ENCODE data around the gene LBR.

LBR gene

GRCh38 chr1:225428881-225429455, 1.1 kb upstream of the LBR start:
- H3K36me3 ChIP-seq (ENCODE audit: control insufficient read depth, insufficient read depth, low read length), result no peaks in the 10 kb centered on the region
- H3K4me3 ChIP-seq (ENCODE audit: insufficient read depth, low read depth, low read length), result peak overlapping the region; percentile 77
- H3K27me3 ChIP-seq (ENCODE audit: control insufficient read depth, insufficient read depth, low read length, poor library complexity, severe bottlenecking), result no peaks in the 10 kb centered on the region
- 30 to 32% methylated on average over 6 of the region's 7 CpGs for WGBS, 2 experiments
- no peaks in the 10 kb centered on the region for H3K9me3 ChIP-seq (ENCODE audit: control insufficient read depth, low read length)
- H3K27ac ChIP-seq (ENCODE audit: insufficient read depth, low read depth, low read length, poor library complexity, severe bottlenecking), result no peak overlapping the region
- peaks cover 13% of the 10 kb centered on the region for H3K4me1 ChIP-seq (ENCODE audit: control insufficient read depth, insufficient read depth, low read length)

- Histone ChIP-seq H3K27me3 (ENCODE audit: control insufficient read depth, insufficient read depth, low read length, poor library complexity, severe bottlenecking) (no peaks in the 10 kb centered on the region), H3K9me3 (ENCODE audit: control insufficient read depth, low read length) (no peaks in the 10 kb centered on the region), H3K36me3 (ENCODE audit: control insufficient read depth, insufficient read depth, low read length) (no peaks in the 10 kb centered on the region), H3K4me3 (ENCODE audit: insufficient read depth, low read depth, low read length) (peak overlapping the region; percentile 77), H3K4me1 (ENCODE audit: control insufficient read depth, insufficient read depth, low read length) (peaks cover 13% of the 10 kb centered on the region), H3K27ac (ENCODE audit: insufficient read depth, low read depth, low read length, poor library complexity, severe bottlenecking) (peak overlapping the region; percentile 93)
- 0% methylated on average over 81 of the region's 81 CpGs for WGBS, 2 experiments
Observed at GRCh38 chr1:225428068-225428880, 436 bp upstream of the LBR start.

GRCh38 chr1:225426395-225427234, 1.2 kb downstream of the LBR start:
- Histone ChIP-seq H3K4me1 (ENCODE audit: control insufficient read depth, insufficient read depth, low read length) (peaks cover 13% of the 10 kb centered on the region), H3K36me3 (ENCODE audit: control insufficient read depth, insufficient read depth, low read length) (no peaks in the 10 kb centered on the region), H3K27ac (ENCODE audit: insufficient read depth, low read depth, low read length, poor library complexity, severe bottlenecking) (no peak overlapping the region), H3K4me3 (ENCODE audit: insufficient read depth, low read depth, low read length) (peak overlapping the region; percentile 77), H3K9me3 (ENCODE audit: control insufficient read depth, low read length) (no peaks in the 10 kb centered on the region), H3K27me3 (ENCODE audit: control insufficient read depth, insufficient read depth, low read length, poor library complexity, severe bottlenecking) (no peaks in the 10 kb centered on the region)
- 3 to 4% methylated on average over 36 of the region's 36 CpGs for WGBS, 2 experiments

DNA sequence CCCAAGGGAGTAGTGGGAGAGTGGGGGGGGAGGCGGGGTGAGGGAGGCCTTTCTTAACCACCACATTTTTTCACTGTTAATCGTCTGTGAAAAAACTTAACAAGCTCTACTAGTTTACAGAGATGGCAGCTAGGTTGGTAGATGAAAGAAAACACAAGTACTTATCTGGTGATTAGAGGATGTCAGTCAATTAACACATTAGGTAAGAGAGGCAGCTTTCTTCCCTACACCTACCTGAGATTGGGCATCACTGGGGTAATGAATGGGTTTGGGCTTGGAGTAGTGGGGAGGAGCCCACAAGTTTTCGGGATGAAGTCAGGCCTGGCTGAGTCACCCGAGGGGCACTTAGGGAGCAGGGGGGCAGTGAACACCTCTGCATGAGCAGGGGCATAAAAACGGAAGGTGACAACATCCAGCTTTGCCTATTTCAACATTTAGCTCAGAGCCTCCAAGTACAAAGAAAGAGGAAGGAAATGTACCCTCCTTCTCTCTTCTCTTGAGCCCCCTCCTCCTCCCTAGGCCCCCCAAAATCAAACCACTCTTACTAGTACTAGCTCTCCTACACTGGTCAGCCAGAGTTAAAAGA, 2.5 kb downstream of the LBR start:
- 27 to 72% methylated on average over 4 to 5 of the region's 5 CpGs for WGBS, 2 experiments
- Histone ChIP-seq H3K4me3 (ENCODE audit: insufficient read depth, low read depth, low read length) (no peak overlapping the region), H3K9me3 (ENCODE audit: control insufficient read depth, low read length) (no peaks in the 10 kb centered on the region), H3K27ac (ENCODE audit: insufficient read depth, low read depth, low read length, poor library complexity, severe bottlenecking) (no peak overlapping the region), H3K36me3 (ENCODE audit: control insufficient read depth, insufficient read depth, low read length) (peaks cover 2% of the 10 kb centered on the region), H3K4me1 (ENCODE audit: control insufficient read depth, insufficient read depth, low read length) (peaks cover 13% of the 10 kb centered on the region), H3K27me3 (ENCODE audit: control insufficient read depth, insufficient read depth, low read length, poor library complexity, severe bottlenecking) (no peaks in the 10 kb centered on the region)

GRCh38 chr1:225424562-225425200, 3.2 kb downstream of the LBR start:
- no peaks in the 10 kb centered on the region for H3K27me3 ChIP-seq (ENCODE audit: control insufficient read depth, insufficient read depth, low read length, poor library complexity, severe bottlenecking)
- H3K27ac ChIP-seq (ENCODE audit: insufficient read depth, low read depth, low read length, poor library complexity, severe bottlenecking), result no peak overlapping the region
- H3K4me3 ChIP-seq (ENCODE audit: insufficient read depth, low read depth, low read length), result no peak overlapping the region
- peaks cover 8% of the 10 kb centered on the region for H3K36me3 ChIP-seq (ENCODE audit: control insufficient read depth, insufficient read depth, low read length)
- H3K9me3 ChIP-seq (ENCODE audit: control insufficient read depth, low read length), result no peaks in the 10 kb centered on the region
- WGBS, 2 experiments, result 76 to 84% methylated on average over 6 of the region's 6 CpGs
- H3K4me1 ChIP-seq (ENCODE audit: control insufficient read depth, insufficient read depth, low read length), result peaks cover 13% of the 10 kb centered on the region

DNA sequence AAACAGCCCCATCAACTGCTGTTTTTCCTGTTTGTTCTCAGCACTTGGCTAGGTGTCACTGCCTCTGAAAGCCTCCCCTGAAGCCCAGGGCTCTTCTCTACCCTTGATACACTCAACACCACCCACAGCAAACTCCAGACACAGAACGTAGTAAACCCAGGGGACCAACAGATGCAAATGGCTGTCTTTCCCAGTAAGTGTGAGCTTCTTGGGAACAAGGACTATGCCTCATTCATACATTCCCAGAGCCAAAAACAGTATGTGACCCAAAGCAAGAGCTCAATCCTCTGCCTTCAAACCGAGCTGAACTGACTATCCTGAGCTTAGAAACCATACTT, 4.4 kb downstream of the LBR start:
- no peak overlapping the region for H3K4me3 ChIP-seq (ENCODE audit: insufficient read depth, low read depth, low read length)
- no peaks in the 10 kb centered on the region for H3K9me3 ChIP-seq (ENCODE audit: control insufficient read depth, low read length)
- H3K27me3 ChIP-seq (ENCODE audit: control insufficient read depth, insufficient read depth, low read length, poor library complexity, severe bottlenecking), result no peaks in the 10 kb centered on the region
- peaks cover 18% of the 10 kb centered on the region for H3K36me3 ChIP-seq (ENCODE audit: control insufficient read depth, insufficient read depth, low read length)
- peaks cover 13% of the 10 kb centered on the region for H3K4me1 ChIP-seq (ENCODE audit: control insufficient read depth, insufficient read depth, low read length)
- H3K27ac ChIP-seq (ENCODE audit: insufficient read depth, low read depth, low read length, poor library complexity, severe bottlenecking), result no peak overlapping the region
- 74 to 80% methylated on average over 2 of the region's 2 CpGs for WGBS, 2 experiments

DNA sequence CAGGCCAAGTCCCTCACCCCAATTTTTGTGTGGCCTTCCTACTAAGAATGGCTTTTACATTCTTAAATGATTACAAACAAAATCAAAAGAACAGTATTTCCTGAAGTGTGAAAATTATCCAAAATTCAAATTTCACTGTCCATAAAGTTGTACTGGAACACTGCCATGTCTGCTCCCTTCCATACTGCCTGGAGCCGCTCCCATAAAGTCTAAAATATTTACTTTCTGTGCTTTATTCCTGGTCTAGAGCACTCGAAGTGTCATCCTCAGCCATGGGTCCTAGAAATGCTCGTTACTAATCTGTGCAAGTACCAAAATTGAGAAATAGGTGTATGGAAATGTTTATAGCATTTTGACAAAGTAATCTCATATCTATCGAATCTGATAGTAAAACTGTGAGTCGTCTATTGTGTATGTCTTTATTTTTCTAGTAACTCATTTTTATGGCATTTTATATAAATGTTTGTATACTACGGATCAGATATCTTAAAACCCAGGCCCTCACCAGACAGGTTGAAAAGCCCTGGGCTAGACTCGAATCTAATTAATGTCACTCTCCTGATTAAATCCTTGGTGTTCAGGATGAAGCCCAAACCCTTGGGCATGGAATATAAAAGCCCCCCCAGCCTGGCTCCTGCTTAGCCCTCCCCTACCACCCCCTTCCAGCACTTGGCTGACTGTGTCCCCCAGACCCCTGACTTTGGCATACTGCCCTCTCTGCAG, 4.9 kb downstream of the LBR start:
- no peaks in the 10 kb centered on the region for H3K27me3 ChIP-seq (ENCODE audit: control insufficient read depth, insufficient read depth, low read length, poor library complexity, severe bottlenecking)
- H3K4me3 ChIP-seq (ENCODE audit: insufficient read depth, low read depth, low read length), result no peak overlapping the region
- H3K27ac ChIP-seq (ENCODE audit: insufficient read depth, low read depth, low read length, poor library complexity, severe bottlenecking), result no peak overlapping the region
- H3K36me3 ChIP-seq (ENCODE audit: control insufficient read depth, insufficient read depth, low read length), result peaks cover 19% of the 10 kb centered on the region
- WGBS, 2 experiments, result 88% methylated on average over 6 to 7 of the region's 7 CpGs
- H3K9me3 ChIP-seq (ENCODE audit: control insufficient read depth, low read length), result no peaks in the 10 kb centered on the region
- peaks cover 13% of the 10 kb centered on the region for H3K4me1 ChIP-seq (ENCODE audit: control insufficient read depth, insufficient read depth, low read length)

GRCh38 chr1:225422031-225422605, 5.7 kb downstream of the LBR start:
- H3K27ac ChIP-seq (ENCODE audit: insufficient read depth, low read depth, low read length, poor library complexity, severe bottlenecking), result no peak overlapping the region
- H3K27me3 ChIP-seq (ENCODE audit: control insufficient read depth, insufficient read depth, low read length, poor library complexity, severe bottlenecking), result no peaks in the 10 kb centered on the region
- H3K9me3 ChIP-seq (ENCODE audit: control insufficient read depth, low read length), result no peaks in the 10 kb centered on the region
- peaks cover 27% of the 10 kb centered on the region for H3K36me3 ChIP-seq (ENCODE audit: control insufficient read depth, insufficient read depth, low read length)
- 94 to 97% methylated on average over 13 to 14 of the region's 14 CpGs for WGBS, 2 experiments
- peaks cover 13% of the 10 kb centered on the region for H3K4me1 ChIP-seq (ENCODE audit: control insufficient read depth, insufficient read depth, low read length)
- H3K4me3 ChIP-seq (ENCODE audit: insufficient read depth, low read depth, low read length), result no peak overlapping the region

GRCh38 chr1:225418598-225418997, 9.2 kb downstream of the LBR start:
- H3K9me3 ChIP-seq (ENCODE audit: control insufficient read depth, low read length), result no peaks in the 10 kb centered on the region
- peaks cover 28% of the 10 kb centered on the region for H3K36me3 ChIP-seq (ENCODE audit: control insufficient read depth, insufficient read depth, low read length)
- no peak overlapping the region for H3K27ac ChIP-seq (ENCODE audit: insufficient read depth, low read depth, low read length, poor library complexity, severe bottlenecking)
- WGBS, 2 experiments, result 94 to 99% methylated on average over 4 of the region's 4 CpGs
- H3K27me3 ChIP-seq (ENCODE audit: control insufficient read depth, insufficient read depth, low read length, poor library complexity, severe bottlenecking), result no peaks in the 10 kb centered on the region
- no peak overlapping the region for H3K4me3 ChIP-seq (ENCODE audit: insufficient read depth, low read depth, low read length)
- H3K4me1 ChIP-seq (ENCODE audit: control insufficient read depth, insufficient read depth, low read length), result no peaks in the 10 kb centered on the region

Measured in ectodermal cell (in vitro differentiated cells).